GM12874 (cell line): ENCODE measurements around the gene HNRNPK.

Source experiments
- CTCF ChIP-seq: IDR thresholded peaks from 2 replicates; pipeline ENCODE4 v1.5.1; 2011; ENCODE audit warnings: low read depth, mild to moderate bottlenecking, control low read depth, low read length, moderate library complexity; ENCODE audit not compliant: insufficient read depth

HNRNPK gene

DNA sequence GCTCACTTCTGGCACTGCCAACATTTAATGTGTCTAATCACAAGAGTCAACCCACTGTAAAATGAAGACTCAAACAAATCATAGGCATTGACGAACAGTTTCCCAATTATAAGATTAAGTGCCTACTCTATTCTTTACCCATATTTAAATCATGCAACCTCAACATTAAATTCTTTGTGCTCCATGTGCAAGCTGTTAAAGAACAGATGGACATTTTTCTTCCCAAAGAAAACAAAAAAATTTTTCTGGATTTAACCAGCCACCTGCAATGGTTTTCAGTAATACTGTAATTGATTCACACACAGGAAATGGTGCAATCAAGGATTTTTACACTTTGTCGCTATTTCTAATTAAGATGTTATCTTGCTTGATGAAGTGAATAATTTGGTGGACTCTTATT, 3.6 kb downstream of the HNRNPK start:
- no peak for TF ChIP-seq CTCF

- no peak for TF ChIP-seq CTCF
These were observed 4.7 kb downstream of the HNRNPK start for GRCh38 chr9:83975300-83975699.

GRCh38 chr9:83972286-83972685, 7.7 kb downstream of the HNRNPK start:
- TF ChIP-seq CTCF: no peak

GRCh38 chr9:83971485-83971884, 8.5 kb downstream of the HNRNPK start:
- TF ChIP-seq CTCF: no peak

- no peak for TF ChIP-seq CTCF
These were observed 10.4 kb downstream of the HNRNPK start for GRCh38 chr9:83969602-83970001.

DNA sequence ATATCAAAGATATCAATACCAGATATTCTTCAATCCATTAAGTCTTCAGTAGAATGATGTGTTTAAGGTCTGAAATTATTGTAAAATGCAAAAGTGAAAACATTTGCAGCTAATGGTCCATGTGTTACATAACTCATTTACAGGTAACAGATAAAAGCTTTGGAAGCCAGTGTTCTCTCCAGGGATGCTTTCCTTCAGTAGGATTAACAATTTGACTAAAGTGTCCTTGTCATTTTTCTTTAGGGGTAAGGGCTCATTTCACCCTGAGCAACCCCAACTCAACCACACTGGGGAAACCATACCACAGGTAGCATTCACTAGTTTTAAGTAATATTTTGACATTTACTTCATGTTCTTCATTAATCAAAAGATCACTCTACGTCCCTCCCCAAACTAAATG, 12.9 kb downstream of the HNRNPK start:
- TF ChIP-seq CTCF: no peak

DNA sequence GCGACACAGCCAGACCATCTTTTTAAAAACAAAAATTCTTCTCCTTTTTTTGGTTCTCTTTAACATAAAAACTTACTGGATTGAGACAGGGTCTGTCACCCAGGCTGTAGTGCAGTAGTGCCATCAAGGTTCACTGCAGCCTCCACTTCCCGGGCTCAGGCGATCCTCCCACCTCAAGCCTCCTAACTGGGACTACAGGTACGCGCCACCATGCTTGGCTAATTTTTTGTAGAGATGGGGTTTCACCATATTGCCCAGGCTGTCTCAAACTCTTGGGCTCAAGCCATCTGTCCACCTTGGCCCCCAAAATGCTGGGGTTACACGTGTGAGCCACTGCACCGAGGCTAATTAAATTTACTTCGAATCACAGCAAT, 13.8 kb downstream of the HNRNPK start:
- no peak for TF ChIP-seq CTCF

DNA sequence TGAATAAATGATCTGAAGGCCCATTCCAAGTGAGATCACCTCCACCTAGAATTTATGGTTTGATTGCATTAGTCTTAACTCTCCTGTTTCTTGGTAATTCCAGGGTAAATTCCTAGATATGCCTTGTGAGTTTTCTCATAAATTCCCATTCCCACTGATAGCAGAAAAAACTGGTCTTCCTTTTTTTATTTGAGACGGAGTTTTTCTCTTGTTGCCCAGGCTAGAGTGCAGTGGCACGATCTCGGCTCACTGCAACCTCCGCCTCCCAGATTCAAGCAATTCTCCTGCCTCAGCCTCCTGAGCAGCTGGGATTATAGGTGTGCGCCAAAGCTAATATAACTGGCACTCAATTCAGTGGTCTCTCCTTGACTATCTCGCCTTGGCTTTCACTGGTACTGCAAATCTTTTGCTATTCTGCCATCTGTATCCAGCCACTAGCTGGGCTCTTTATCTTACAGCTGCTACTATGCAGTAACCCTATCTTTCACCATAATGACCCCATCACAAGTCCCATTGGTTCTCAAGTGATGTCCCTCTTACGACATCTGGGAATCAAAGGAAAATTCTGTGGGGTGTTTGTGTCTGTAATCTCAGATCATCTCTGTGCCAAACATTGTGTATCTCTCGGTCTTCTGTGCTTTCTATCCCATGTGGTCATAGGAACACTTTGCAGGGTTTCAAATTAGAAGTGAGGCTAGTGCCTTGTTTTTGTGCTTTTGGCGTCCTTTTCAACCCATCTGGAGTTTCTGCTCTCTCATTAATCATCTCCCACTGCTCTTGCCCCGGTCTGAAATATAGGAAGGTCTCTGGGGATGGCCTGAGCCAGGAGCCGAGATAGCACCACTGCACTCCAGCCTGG, 14.4 kb downstream of the HNRNPK start:
- TF ChIP-seq CTCF: no peak
